HG02588 (cell line): ENCODE results near the gene SDSL.

Experiments used
- ATAC-seq: cut with Tn5 transposase; IDR thresholded peaks from one replicate; pipeline ENCODE4 v1.9.1; 2021; ENCODE audit warnings: mild to moderate bottlenecking, moderate library complexity; ENCODE audit not compliant: unreplicated experiment

SDSL gene

DNA sequence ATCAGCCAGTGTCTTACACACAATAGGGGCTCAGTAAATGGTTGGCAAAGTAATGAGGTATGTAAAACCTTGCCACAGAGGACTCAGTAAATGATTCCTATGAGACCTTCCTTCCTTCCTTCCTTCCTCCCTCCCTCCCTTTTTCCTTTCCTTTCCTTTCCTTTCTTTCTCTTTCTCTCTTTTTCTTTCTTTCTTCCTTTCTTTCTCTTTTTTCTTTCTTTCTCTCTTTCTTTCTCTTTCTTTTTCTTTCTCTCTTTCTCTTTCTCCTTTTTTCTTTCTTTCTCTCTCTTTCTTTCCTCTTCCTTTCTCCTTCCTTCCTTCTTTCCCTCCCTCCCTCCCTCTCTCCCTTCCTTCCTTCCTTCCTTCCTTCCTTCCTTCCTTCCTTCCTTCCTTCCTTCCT, 26.0 kb upstream of the SDSL start:
- no peak for ATAC-seq

DNA sequence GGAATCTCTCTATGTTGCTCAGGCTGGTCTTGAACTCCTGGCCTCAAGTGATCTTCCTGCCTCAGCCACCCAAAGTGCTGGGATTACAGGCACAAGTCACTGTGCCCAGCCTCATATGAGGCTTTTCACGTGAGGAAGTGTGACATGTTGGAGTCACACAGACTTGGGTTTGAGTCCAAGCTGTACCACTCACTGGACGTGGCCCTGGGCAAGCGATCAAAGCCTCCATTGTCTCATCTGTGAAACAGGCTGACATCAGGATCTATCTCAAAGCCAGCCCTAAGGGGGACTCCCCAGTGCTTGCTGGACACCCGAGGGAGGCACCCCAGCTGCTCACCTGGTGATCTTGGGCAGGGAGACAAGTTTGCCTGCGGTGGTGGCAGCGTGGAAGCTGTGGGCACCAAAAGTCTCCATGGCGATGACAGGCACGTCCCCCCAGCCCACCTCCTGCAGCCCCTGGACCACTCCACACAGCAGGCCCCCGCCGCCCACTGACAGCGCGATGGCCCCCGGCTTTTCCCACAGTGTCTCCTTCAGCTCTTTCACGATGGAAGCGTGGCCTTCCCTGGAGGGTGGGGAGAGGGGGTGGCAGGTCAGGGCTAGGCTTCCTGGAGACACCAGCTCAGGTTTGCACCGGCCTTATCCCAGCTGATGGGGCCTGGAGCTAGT, 25.2 kb upstream of the SDSL start:
- no peak for ATAC-seq

DNA sequence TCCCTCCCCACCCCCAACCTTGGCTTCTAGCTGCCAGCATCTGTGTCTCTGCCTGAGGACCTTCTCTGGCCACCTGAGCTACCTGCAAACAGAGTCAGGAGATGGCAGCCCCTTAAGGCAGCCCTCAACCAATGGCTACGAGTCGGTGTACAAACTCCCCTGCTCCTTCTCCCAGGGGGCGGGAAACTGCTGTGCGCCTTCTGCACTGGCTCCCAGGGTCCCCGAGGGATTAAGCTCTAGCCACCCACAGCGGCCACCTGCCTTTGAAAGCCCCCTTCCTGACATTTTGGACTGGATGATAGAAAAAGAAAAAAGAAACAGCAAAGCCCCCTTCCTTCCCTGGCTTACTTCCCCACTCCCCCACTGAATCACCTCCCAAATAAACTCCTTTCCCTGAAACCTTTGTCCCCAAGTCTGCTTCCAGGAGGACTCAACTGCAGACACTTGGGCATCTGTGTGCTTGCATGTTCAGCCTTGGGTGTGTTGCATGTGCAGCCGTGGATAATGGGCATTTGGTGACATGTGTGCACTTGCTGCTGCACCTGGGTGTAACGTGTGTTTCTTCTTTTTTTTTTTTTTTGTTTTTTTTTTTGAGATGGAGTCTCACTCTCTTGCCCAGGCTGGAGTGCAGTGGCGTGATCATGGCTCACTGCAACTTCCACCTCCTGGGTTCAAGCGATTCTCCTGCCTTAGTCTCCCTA, 24.5 kb upstream of the SDSL start:
- no peak for ATAC-seq

DNA sequence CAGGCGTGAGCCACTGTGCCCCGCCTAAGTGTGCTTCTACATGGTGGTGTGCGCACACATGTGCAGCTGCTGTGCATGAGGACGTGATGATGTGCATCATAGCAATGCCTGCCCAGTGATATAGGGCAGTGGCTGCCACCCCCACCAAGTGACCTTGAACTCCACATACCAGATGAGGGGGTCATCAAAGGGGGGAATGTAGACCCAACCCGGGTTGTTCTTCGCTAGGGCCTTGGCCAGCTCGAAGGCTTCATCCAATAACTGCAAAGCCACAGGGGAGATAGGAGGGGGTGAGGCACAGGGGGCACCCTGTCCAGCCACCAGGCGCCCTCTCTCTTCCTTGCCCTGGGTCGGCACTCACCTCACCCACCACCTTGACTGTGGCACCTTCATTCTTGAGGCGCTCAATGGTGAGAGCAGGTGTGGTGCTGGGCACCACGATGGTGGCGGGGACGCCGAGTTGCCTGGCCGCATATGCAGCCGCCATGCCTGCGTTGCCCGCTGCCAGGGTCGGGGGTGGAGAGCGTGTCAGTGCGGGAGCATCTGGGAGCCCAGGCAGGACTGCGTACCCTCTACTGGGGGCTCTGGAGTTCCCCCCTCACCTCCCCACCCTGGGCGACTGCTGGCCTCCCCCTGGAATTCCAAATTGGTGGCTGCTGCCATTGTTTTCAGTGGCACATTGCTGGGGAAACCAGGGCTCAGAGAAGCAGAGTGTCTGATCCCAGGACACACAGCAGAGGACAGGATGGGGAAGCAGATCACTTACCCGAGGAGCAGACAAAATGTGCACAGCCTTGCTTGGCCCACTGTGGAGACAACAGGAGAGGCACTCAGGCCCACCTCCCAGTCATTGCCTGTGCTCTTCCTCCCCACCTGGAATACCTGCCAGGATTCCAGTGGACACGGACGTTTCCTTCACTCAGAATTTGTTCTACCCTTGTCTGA, 23.6 kb upstream of the SDSL start:
- ATAC-seq = no peak

DNA sequence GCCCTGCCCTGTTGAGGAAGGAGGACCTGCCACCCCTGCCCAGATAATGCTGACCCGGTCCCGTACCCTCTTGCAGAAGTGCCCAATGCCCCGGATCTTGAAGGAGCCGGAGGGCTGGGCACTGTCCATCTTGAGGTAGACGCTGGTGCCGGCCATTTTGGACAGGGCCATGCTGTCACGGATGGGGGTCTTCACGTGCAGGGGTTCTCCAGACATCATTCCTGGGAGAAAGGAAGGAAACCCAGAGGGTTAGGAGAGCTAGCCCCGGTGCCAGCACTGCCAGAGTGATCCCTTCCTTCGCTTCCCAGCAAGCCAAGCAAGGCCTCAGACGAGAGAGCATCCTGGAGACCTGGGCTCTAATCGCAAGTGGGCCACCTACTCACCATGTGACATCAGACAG, 22.7 kb upstream of the SDSL start:
- no peak for ATAC-seq

DNA sequence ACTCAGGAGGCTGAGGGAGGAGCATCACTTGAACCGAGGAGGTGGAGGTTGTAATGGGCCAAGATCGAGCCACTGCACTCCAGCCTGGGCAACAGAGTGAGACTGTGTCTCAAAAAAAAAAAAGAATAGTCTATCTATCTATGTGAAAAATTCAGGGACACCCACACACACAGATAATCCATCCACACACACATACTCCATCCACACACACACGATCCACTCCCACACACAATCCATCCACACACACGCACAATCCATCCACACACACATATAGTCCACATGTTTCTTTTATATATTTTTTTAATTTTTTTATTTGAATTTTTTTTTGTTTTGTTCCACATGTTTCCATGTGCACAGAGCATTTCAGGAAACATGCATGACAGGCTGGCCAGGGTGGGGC, 21.8 kb upstream of the SDSL start:
- ATAC-seq = no peak

DNA sequence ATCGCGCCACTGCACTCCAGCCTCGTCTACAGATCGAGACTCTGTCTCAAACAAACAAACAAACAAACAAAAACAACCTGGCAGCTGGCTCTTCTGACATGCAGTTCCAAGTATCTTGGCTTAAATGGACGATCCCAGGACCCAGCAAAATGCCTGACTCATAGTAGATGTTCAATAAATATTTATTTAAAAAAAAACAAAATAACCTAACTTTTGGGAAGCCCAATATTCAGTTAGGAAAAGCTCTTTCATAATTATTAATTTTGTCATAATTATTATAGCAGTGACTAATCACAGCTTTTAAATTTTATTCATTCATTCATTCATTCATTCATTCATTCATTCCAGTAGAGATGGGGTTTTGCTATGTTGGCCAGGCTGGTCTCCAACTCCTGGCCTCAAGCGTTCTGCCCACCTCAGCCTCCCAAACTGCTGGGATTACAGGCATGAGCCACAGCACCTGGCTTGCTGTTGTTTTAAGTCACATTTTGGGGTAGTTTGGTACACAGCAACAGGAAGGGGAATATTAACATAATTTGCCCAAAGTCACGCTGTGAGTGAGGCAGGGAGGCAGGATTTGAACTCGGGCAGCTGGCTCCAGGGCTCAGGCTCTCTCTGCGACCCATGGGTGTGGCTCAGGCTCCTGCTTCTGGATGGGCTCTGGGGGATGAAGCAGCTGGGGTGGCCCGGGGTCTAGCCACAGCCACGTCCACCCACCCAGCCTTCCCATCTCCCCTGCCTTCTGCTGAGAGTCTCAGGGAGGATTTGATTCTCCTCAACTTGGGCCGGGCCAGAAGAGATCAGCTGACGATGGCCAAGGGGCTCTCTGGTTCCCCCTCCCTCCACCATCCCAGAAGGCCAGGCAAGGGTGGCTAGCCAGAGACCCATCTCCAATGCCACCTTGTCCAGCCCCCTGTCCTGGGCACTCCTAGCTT, 20.8 kb upstream of the SDSL start:
- no peak for ATAC-seq

DNA sequence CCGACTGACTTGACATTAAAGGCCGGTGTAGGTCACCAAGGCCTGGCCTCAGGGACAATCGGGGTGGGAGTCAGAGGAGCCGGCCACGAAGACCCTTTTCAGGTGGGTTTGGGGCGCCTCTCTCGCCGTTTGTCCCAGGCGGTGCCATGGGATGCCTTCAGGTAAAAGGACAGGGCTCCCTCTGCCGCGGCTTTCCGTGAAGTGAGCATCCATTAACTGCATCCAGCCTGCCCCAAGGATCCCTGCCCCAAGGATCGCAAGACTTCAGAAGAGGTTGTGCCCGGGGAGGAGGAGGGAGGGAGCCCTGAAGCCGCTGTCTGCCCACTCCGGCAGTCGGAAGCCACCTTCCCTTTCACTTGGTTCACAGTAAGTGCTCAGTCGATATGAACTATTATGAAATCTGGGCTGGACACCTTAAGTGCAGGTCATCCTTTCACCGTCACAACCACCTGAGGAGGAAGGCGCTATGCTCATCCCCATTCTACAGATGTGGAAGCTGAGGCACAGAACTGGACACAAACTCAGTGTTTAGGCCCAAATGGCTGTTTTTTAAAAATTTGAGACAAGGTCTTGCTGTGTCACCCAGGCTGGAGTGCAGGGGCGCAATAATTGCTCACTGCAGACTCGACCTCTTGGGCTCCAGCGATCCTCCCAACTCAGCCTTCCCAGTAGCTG, 19.5 kb upstream of the SDSL start:
- no peak for ATAC-seq

DNA sequence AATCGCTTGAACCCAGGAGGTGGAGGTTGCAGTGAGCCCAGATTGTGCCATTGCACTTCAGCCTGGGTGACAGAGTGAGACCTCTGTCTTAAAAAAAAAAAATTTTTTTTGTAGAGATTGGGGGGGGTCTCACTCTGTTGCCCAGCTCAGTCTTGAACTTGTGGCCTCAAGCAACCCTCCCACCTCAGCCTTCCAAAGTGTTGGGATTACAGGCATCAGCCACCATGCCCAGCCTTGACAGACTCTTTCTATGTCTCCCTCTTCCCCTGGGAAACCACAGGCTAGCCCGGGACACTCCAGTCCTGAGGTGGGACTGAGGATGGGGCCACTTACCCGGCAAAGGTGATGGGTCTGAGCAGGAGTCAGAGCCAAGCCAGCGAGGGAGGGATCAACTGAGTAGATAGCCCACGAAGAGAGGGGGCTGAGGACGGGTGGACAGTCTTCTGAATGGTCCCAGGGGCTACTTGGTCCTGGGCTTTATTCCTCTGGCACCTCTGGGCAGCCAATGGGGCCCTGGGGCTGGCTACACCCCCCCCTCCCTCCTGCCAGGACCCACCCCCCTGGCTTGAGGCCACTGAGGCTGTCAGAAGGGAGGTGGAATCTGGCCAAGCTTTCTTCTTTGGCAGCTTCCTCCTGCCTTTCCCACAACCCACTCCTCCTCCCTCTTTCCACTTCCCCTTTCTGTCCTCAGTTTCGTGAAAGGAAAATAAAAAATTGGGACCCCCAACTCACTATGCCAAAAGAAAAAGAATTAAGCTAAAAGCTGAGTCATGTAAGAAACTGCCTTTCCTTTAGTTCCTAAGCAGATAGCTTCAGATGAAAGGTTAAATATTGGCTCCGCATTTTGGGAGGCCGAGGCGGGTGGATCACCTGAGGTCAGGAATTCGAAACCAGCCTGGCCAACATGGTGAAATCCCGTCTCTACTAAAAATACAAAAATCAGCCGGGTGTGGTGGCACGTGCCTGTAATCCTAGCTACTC, 18.5 kb upstream of the SDSL start, which contains the start of gene SDS:
Gene SDS, minus strand, starts transcription at position 453 of the 981 bp plus-strand sequence. CDS start 4,179 bp downstream, outside the sequence.
- ATAC-seq = no peak

DNA sequence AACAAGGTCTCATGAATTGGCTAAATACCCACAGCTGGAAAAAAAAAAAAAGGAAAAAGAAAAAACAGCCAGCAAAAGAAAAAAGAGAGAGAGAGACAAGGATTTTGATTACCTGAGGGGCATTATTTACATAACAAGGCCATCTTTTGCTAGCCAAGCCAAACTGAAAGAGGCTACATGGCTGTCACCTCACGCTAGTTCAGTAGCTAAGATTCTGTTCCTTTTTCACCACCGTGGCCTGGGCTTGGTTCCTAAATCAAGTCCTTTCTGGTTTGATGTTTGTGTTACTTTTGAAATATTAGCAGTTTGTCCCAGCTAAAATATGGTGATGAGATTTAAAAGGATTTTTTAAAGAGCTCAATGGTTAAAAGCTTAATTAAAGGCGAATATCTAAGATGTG, 16.5 kb upstream of the SDSL start:
- no peak for ATAC-seq

DNA sequence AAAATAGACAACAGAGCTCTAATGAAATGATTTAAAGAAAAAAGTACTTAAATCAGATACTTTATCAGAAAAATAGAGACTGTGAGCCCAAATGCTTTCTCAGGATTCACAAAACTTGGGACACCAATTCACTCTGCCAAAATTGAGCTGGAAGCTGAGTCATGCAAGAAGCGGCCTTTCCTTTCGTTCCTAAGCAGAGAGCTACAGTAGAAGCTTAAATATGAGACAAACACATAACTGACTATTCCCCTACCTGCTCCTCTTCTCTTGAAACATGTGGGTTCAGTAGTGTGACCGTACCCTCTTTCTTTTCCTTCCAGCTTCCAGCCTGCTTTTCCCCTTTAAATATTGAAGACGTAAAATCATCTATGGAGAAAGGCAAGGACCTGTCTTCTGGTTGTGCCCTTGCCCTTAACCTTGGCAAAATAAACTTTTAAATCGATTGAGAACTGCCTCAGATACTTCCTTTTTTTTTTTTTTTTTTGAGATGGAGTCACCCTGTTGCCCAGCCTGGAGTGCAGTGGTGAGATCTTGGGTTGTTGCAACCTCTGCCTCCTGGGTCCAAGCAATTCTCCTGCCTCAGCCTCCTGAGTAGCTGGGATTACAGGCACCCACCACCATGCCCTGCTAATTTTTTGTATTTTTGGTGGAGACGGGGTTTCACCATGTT, 14.1 kb upstream of the SDSL start:
- ATAC-seq = no peak

DNA sequence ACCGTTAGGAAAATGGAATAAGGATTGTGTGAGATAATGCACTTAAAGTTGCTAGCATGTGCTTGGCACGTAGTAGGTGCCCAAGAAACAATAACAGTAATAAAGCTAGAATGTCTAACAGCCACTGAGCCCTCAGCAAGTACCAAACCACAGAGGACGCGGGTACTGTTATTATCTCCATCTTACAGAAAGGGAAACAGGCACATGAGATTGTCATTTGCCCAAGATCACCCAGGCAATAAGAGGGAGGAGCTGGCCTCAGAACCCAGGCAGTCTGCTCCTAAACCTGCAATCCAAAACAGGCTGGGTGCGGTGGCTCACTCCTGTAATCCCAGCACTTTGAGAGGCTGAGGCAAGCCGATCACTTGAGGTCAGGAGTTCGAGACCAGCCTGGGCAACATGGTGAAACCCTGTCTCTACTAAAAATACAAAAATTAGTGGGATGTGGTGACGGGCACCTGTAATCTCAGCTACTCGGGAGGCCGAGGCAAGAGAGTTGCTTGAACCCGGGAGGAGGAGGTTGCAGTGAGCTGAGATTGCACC, 13.4 kb upstream of the SDSL start:
- ATAC-seq = no peak

DNA sequence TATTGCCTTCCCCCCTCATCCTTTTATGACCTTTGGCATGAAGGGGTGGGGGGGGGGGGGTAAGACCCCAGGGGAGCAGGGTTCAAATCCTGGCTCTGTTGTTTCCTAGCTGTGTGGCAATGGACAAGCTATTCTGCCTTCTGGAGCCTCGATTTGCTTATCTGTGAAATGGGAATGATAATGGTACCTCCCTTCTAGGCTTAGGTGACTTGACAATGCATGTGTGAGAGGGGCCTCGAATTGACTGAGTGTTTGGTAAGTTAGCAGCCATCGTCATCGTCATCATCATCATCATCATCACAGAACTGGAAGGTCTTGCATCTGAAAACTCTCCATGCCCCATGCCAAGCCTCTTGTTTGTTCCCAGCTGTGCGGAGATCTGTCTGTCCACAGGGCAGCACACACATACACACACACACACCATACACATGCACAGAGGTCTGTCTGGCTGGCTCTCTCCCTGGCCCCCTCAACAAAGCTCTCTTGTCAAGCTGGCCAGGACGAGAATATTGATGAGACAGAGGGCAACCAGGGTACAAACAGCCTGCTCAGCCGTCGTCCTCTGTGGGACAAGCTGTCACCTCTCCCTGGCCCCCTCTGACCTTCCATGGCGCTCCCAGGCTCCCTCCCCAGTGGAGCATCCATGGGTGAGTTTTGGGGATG, 12.6 kb upstream of the SDSL start:
- no peak for ATAC-seq

DNA sequence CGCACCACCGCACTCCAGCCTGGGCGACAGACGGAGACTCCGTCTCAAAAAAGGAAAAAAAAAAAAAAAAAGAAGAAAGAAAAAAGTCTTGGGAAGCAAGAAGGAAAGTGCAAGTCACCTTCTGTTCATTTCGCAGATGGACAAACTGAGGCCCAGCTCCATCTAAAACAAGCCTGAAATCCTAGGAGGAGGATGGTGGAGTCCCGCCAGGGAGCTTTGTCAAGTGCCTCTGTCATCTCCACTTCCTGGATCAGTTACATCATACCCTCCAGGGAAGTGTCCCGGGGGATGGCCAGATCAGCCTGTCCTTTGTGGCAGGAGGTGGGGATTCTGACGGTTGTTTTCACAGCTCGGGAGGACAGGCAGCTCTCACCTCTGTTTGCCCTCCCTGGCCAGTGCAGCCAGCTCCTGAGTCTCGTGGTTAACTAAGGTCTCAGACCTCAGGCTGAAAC, 8.7 kb upstream of the SDSL start:
- no peak for ATAC-seq

DNA sequence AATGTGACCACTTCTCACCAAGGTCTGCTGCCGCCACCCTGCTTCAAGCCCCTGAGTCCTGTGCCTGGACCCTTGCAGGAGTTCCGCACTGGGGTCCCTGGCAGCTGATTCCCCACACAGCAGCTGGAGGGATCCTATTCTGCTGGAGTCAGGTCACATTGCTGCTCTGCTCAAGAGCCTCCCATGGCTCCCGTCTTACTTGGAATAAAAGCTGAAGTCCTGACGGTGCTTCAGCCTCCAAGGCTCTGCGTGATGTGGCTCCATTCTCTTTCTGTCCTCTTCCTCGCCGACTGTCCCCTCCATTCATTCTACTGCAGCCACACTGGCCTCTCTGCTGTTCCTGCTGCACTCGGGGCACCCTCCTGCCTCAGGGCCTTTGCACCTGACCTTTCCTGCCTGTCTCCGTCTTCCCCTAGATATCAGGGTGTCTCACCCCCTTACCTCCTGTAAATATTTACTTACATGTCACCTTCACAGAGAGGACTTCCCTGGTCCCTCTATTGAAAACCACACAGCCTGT, 7.6 kb upstream of the SDSL start:
- ATAC-seq = no peak

DNA sequence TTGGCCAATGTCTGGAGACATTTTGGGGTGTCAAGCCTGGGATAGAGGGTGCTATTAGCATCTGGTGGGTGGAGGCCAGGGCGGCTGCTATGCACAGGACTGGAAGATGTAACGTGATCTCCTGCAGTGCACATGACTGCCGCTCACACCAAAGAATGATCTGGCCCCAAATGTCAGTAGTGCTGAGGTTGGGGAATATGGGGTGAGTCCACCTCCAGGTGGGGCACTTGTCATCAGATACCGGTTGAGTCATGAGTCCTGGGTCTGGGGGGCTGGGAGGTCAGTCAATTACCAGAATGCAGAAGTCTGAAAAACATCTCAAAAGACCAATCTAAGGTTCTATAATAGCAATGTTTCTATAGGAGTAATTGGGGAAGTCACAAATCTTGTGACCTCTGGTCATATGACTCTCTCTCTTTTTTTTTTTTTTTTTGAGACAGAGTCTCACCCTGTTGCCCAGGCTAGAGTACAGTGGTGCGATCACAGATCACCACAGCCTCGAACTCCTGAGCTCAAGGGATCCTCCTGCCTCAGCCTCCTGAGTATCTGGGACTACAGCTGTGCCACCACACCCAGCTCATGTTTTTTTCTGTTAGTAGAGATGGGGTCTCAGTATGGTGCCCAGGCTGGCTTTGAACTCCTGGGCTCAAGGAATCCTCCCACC, 6.0 kb upstream of the SDSL start:
- ATAC-seq = no peak
